BLaER1 treated with 17β-estradiol and CSF1 and Interleukin-3, amounts not matched to agents 10 nM and 100 nM (cell line): Measurements from ENCODE around the gene ATF3.
A peak's percentile ranks its signal among the peaks of the same experiment; 100 is the strongest.
"Not testable (repeated sequence)": the region's sequence is repeated elsewhere in the genome, so short reads cannot be mapped to it uniquely, and the experiment has no call there.

Source experiments
- H3K27ac ChIP-seq, 11 experiments: shearing (Covaris generic); formaldehyde crosslinking; 2 replicates each; pipeline ENCODE4 v1.8.1; 2022
- H3K27me3 ChIP-seq, 11 experiments: shearing (Covaris generic); formaldehyde crosslinking; 2 replicates each; pipeline ENCODE4 v1.8.1; 2022
- H3K36me3 ChIP-seq, 11 experiments: shearing (Covaris generic); formaldehyde crosslinking; 2 replicates each; pipeline ENCODE4 v1.8.1; 2022
- H3K4me1 ChIP-seq, 10 experiments: shearing (Covaris generic); formaldehyde crosslinking; 2 replicates each; pipeline ENCODE4 v1.8.1; 2022
- H3K4me2 ChIP-seq, 11 experiments: shearing (Covaris generic); formaldehyde crosslinking; 2 replicates each; pipeline ENCODE4 v1.8.1; 2022
- H3K4me3 ChIP-seq, 10 experiments: shearing (Covaris generic); formaldehyde crosslinking; 2 replicates each; pipeline ENCODE4 v1.8.1; 2022
- H3K9ac ChIP-seq, 11 experiments: shearing (Covaris generic); formaldehyde crosslinking; 2 replicates each; pipeline ENCODE4 v1.8.1; 2022
- H3K9me3 ChIP-seq, 11 experiments: shearing (Covaris generic); formaldehyde crosslinking; replicated peaks in 1 of 11; 2 replicates each; pipeline ENCODE4 v1.8.1; 2022
- H4K20me1 ChIP-seq, 11 experiments: shearing (Covaris generic); formaldehyde crosslinking; 2 replicates each; pipeline ENCODE4 v1.8.1; 2022
- Cebpa-rat ChIP-seq, 11 experiments: shearing (Covaris generic); IDR thresholded peaks; 2 replicates each; pipeline ENCODE4 v1.8.1; 2022

The ATF3 gene

GRCh38 chr1:212634252-212634651 lies 25.7 kb downstream of the ATF3 start:
- Histone ChIP-seq H3K9me3 (peaks cover 0 to 16% (median 10%) of the 10 kb centered on the region in 11 experiments; a peak in 10 of 22 replicates), H3K27me3 (no peaks in the 10 kb centered on the region), H3K27ac (peak overlapping the region; percentile 74 to 98 (median 96)), H3K36me3 (no peaks in the 10 kb centered on the region), H3K4me3 (no peak overlapping the region), H3K9ac (peak overlapping the region; percentile 59 to 89 (median 82); a peak in 20 of 22 replicates), H3K4me1 (peaks cover 71 to 99% (median 85%) of the 10 kb centered on the region in 10 experiments), H3K4me2 (peak overlapping the region; percentile 80 to 95 (median 90)), H4K20me1 (no peaks in the 10 kb centered on the region)
- TF ChIP-seq Cebpa-rat (IDR thresholded peaks at IDR 0.05): no peak

- Histone ChIP-seq H3K4me3 (peak overlapping the region in 9 of 10 experiments; percentile 10 to 62 (median 38); a peak in 7 of 20 replicates), H3K4me2 (peak overlapping the region; percentile 80 to 95 (median 90))
These were observed 26.6 kb downstream of the ATF3 start for GRCh38 chr1:212635141-212635631.

GRCh38 chr1:212637902-212638301 lies 29.3 kb downstream of the ATF3 start:
- Histone ChIP-seq H3K9ac (peak overlapping the region; percentile 49 to 89 (median 83); a peak in 21 of 22 replicates), H3K9me3 (peaks cover 10 to 30% (median 20%) of the 10 kb centered on the region in 11 experiments; a peak in 18 of 22 replicates), H3K27ac (peak overlapping the region; percentile 69 to 98 (median 96); a peak in 21 of 22 replicates), H4K20me1 (no peaks in the 10 kb centered on the region), H3K4me1 (peaks cover 59 to 74% (median 72%) of the 10 kb centered on the region in 10 experiments), H3K4me2 (peak overlapping the region; percentile 80 to 95 (median 90)), H3K27me3 (no peaks in the 10 kb centered on the region), H3K4me3 (peak overlapping the region in 4 of 10 experiments; percentile 4 to 40 (median 8); a peak in 4 of 20 replicates), H3K36me3 (no peaks in the 10 kb centered on the region)
- no peak for TF ChIP-seq Cebpa-rat (IDR thresholded peaks at IDR 0.05)

More at GRCh38 chr1:212635141-212635631, 26.6 kb downstream of the ATF3 start:
- no peaks in the 10 kb centered on the region for H3K27me3 ChIP-seq
- H3K9ac ChIP-seq: peak overlapping the region; percentile 74 to 89 (median 83)
- H3K36me3 ChIP-seq: no peaks in the 10 kb centered on the region
- peak in 8 of 11 experiments; percentile 7 to 89 (median 62); a peak in 8 of 22 replicates for TF ChIP-seq Cebpa-rat (IDR thresholded peaks at IDR 0.05)
- H3K4me1 ChIP-seq: peaks cover 69 to 99% (median 85%) of the 10 kb centered on the region in 10 experiments
- no peaks in the 10 kb centered on the region for H4K20me1 ChIP-seq
- peak overlapping the region; percentile 83 to 98 (median 96) for H3K27ac ChIP-seq
- H3K9me3 ChIP-seq: peaks cover 5 to 21% (median 13%) of the 10 kb centered on the region in 11 experiments; a peak in 17 of 22 replicates

- peak overlapping the region; percentile 80 to 95 (median 90) for H3K4me2 ChIP-seq
- H3K9ac ChIP-seq: peak overlapping the region; percentile 49 to 89 (median 83); a peak in 21 of 22 replicates
- peak overlapping the region in 4 of 10 experiments; percentile 4 to 40 (median 12); a peak in 4 of 20 replicates for H3K4me3 ChIP-seq
- H3K4me1 ChIP-seq: peaks cover 59 to 67% (median 65%) of the 10 kb centered on the region in 10 experiments
- peaks cover 5 to 25% (median 17%) of the 10 kb centered on the region in 11 experiments; a peak in 17 of 22 replicates for H3K9me3 ChIP-seq
- no peak for TF ChIP-seq Cebpa-rat (IDR thresholded peaks at IDR 0.05)
- H3K27ac ChIP-seq: peak overlapping the region; percentile 69 to 98 (median 96); a peak in 21 of 22 replicates
- H3K36me3 ChIP-seq: no peaks in the 10 kb centered on the region
- H4K20me1 ChIP-seq: no peaks in the 10 kb centered on the region
- H3K27me3 ChIP-seq: no peaks in the 10 kb centered on the region
These were observed 30.1 kb downstream of the ATF3 start for GRCh38 chr1:212638492-212639151.

GRCh38 chr1:212639524-212639923 lies 31.0 kb downstream of the ATF3 start:
- H3K36me3 ChIP-seq, H3K27me3 ChIP-seq, H3K4me3 ChIP-seq, H4K20me1 ChIP-seq: not testable (repeated sequence)
- Histone ChIP-seq H3K9ac (peak overlapping the region in 3 of 11 experiments; percentile 87 to 89 (median 88); a peak in 6 of 22 replicates), H3K4me2 (peak overlapping the region; percentile 80 to 95 (median 90)), H3K4me1 (peaks cover 60 to 65% (median 64%) of the 10 kb centered on the region in 10 experiments), H3K27ac (peak overlapping the region; percentile 2 to 98 (median 96); a peak in 19 of 22 replicates), H3K9me3 (peaks cover 0 to 22% (median 11%) of the 10 kb centered on the region in 11 experiments; a peak in 16 of 22 replicates)

GRCh38 chr1:212640223-212640878 lies 31.8 kb downstream of the ATF3 start:
- H3K9me3 ChIP-seq: peaks cover 0 to 22% (median 11%) of the 10 kb centered on the region in 11 experiments; a peak in 16 of 22 replicates
- no peak overlapping the region for H3K9ac ChIP-seq
- H3K4me3 ChIP-seq: no peak overlapping the region
- peak overlapping the region in 7 of 11 experiments; percentile 94 to 98 (median 96); a peak in 8 of 22 replicates for H3K27ac ChIP-seq
- TF ChIP-seq Cebpa-rat (IDR thresholded peaks at IDR 0.05): no peak
- H3K4me1 ChIP-seq: peaks cover 55 to 65% (median 61%) of the 10 kb centered on the region in 10 experiments
- H4K20me1 ChIP-seq: no peaks in the 10 kb centered on the region
- no peaks in the 10 kb centered on the region for H3K27me3 ChIP-seq
- H3K4me2 ChIP-seq: peak overlapping the region in 10 of 11 experiments; percentile 16 to 95 (median 86); a peak in 11 of 22 replicates
- no peaks in the 10 kb centered on the region for H3K36me3 ChIP-seq

- Histone ChIP-seq H3K4me2 (no peak overlapping the region), H3K27me3 (no peaks in the 10 kb centered on the region), H4K20me1 (no peaks in the 10 kb centered on the region), H3K27ac (no peak overlapping the region), H3K4me3 (no peak overlapping the region), H3K9ac (no peak overlapping the region), H3K9me3 (peaks cover 0 to 22% (median 11%) of the 10 kb centered on the region in 11 experiments; a peak in 16 of 22 replicates), H3K36me3 (no peaks in the 10 kb centered on the region), H3K4me1 (peaks cover 41 to 51% (median 45%) of the 10 kb centered on the region in 10 experiments)
- TF ChIP-seq Cebpa-rat (IDR thresholded peaks at IDR 0.05): no peak
These were observed 33.4 kb downstream of the ATF3 start for GRCh38 chr1:212641956-212642355.

GRCh38 chr1:212643877-212644276 lies 35.3 kb downstream of the ATF3 start:
- peaks cover 0 to 22% (median 11%) of the 10 kb centered on the region in 11 experiments; a peak in 16 of 22 replicates for H3K9me3 ChIP-seq
- no peak overlapping the region for H3K4me3 ChIP-seq
- H3K4me1 ChIP-seq: peaks cover 22 to 32% (median 26%) of the 10 kb centered on the region in 10 experiments
- no peak overlapping the region for H3K9ac ChIP-seq
- H3K36me3 ChIP-seq: no peaks in the 10 kb centered on the region
- peak overlapping the region in 1 of 11 experiments; percentile 17; a peak in 1 of 22 replicates for H3K27ac ChIP-seq
- no peaks in the 10 kb centered on the region for H3K27me3 ChIP-seq
- no peaks in the 10 kb centered on the region for H4K20me1 ChIP-seq
- H3K4me2 ChIP-seq: peak overlapping the region in 10 of 11 experiments; percentile 44 to 67 (median 56); a peak in 18 of 22 replicates
- TF ChIP-seq Cebpa-rat (IDR thresholded peaks at IDR 0.05): no peak
